ENCODE data around the gene PRPF8. TPM values are rescaled to one million over a fixed set of nuclear protein-coding genes. Genes with fewer than 3 reads are reported as not detected.

Gene PRPF8
- total RNA-seq, 1 experiment from 2014 or later = 117 TPM

GRCh38 chr17:1627982-1628855, 56.4 kb downstream of the PRPF8 start, which contains the start of gene SLC43A2:
Gene SLC43A2 (minus strand): TSS chr17:1628834. CDS start chr17:1627874, 960 bp downstream.
- peak; percentile 66 for DNase-seq (ENCODE audit: low read depth)

GRCh38 chr17:1627182-1627981, 57.3 kb downstream of the PRPF8 start:
- no peak for DNase-seq (ENCODE audit: low read depth)

DNA sequence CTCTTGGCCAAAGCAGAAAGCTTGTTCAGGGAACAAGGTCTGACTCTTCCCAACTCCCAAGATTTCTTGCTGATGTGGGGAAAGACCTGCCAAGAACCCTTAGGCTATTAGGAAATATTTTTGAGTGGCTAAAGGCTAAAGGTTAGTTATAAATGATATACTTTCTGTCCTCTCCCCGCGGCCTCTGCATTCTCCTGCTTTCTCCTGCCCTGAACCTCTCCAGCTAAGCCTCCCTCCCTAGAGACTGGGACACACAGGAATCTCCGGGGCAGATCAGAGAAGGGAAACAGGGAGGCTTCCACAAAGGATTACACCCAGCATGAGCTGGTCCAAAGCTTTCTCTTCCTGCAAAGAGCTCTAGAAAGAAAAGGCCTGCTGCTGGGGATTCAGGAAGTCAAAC, 58.3 kb downstream of the PRPF8 start:
- DNase-seq (ENCODE audit: low read depth) = no peak

GRCh38 chr17:1625581-1625980, 59.1 kb downstream of the PRPF8 start:
- no peak for DNase-seq (ENCODE audit: low read depth)

DNA sequence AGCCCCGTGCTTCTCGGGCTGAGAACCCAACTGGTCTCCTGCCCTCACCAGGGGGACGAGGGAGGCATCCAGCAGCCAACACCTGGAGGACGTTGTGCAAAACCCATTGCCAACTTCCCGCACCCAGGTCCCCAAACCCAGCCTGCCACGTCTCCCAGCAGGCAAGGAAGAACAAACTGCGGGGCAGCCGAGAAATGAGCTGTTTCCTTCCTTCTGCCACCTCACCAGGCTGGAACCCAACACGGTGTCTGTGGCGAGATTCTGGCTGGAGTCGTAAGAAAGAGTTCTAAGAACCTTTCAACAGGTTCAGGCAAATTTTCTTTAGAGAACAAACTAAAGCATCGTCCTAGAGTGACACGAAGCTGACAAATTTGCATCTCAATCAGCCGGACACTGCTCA, 59.6 kb downstream of the PRPF8 start:
- DNase-seq (ENCODE audit: low read depth) = no peak

GRCh38 chr17:1624650-1625049, 60.0 kb downstream of the PRPF8 start:
- DNase-seq (ENCODE audit: low read depth) = no peak

DNA sequence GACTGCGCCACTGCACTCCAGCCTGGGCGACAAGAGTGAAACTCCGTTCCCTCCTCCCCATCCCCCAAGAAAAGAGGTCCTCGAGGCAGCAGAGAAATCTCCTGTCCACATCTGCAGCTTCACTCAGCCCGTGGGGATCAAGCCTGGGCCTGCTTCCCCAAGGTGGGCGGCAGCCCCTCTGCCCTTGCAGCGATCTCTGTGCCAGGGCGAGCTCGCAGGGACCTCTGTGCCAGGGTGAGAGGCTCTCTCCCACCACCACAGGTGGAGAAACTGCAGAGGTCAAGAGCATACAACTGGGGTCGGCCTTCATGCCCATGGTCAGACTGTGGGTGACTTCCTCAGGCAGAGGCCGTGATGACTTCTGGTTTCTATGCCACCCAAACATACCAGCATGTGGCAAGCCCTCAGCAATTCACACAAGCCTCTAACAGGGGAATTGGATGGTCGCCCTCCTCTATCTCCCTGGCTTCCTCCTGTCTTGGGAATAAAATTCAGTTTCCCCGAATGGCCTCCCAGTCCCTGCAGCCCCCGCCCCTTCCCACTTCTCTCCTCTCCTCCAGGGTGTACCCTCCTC, 61.5 kb downstream of the PRPF8 start:
- DNase-seq (ENCODE audit: low read depth) = no peak

DNA sequence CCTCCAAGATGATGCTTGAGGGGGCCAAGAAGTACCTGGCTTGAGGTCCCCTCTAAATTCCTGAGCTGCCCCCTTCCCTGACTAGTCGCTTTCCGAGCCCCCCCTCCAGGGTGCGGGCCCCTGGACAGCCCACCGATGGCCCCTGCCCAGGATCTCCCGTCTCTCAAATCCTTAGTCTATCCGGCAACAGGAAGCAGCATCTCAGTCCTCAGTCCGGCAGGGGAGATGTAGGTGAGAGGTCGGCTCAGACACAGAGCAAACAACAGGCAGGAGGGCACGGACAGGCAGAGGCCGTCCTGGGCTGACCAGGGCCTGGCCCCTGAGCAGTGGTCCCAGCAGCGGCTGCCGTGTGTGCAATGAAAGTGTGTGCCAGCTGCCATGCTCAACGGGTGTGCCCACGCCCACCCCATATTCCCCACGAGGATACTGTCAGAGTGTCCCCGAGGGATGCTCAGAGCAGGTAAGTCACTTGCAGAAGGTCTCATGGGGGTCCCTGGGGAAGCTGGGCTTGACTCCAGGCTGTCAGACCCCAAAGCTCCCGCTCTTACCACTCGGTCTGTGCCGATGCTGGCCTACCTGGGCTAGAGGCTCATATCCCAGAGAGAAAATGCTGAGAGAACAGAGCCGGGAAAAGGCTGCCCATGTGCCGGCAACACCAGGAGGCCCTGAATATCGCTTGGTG, 63.3 kb downstream of the PRPF8 start:
- no peak for DNase-seq (ENCODE audit: low read depth)

DNA sequence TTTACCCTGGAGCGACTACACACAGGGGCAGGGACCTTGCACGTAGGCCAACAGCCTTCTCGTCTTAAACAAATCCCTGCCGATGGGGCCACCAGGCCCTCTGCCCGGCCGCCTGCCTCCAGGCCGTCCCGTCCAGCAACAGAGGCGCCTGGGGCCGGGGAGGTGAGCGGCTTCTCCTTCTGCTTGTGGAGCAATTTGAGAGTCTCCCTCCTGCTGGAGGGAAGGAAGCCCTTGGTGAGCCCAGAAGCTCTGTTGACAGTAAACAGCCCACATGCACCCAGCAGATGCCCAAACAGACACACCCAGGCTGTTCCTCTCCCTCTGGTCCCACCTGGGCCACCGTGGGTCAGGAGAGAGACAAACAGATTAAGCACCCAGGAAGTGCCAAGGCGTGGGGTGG, 64.2 kb downstream of the PRPF8 start:
- DNase-seq (ENCODE audit: low read depth) = no peak

DNA sequence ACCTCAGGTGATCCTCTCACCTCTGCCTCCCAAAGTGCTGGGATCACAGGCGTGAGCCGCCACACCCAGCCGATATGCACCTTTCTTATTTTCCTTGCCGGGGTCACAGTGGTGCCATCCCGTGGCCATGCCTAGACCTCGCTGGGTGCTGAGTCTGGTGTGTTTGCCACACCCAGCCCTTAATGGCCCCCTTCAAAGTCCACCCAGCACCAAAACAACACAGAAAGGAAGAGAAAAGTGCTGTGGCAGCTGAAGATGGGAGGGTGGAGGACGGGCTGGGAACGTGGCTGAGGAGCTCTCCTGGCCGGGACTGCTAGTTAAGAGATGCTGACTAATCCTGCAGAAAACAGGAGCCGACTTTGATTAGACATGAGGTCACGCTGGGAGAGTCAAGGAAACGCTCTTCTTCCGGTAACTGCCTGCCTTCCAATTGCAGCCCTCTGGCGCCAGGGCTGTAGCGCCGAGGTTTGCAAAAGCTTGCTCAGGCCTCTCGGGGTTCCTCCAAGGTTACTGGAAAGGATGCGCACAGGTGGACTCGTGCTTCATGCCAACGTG, 67.0 kb downstream of the PRPF8 start:
- DNase-seq (ENCODE audit: low read depth) = peak; percentile 90

- DNase-seq (ENCODE audit: low read depth) = no peak
These were observed 68.6 kb downstream of the PRPF8 start for GRCh38 chr17:1616101-1616500.

GRCh38 chr17:1612400-1612799, 72.3 kb downstream of the PRPF8 start:
- DNase-seq (ENCODE audit: low read depth) = no peak

DNA sequence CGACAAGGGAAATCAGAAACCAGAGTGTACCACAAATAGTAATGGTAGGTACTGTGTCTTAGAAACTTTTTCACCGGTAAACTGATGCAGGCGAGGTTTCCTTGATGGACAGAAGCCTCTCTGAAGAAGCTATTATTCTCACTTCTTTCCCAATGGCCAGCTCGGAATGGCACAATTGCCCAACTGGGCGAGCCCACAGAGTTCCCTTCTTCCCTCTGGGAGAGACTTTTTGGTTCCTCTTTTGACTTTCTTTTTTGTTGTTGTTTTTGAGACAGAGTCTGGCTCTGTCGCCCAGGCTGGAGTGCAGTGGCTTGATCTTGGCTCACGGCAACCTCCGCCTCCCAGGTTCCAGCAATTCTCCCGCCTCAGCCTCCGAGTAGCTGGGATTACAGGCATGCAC, 73.0 kb downstream of the PRPF8 start:
- no peak for DNase-seq (ENCODE audit: low read depth)

- no peak for DNase-seq (ENCODE audit: low read depth)
These were observed 76.0 kb downstream of the PRPF8 start for GRCh38 chr17:1608676-1609075.

GRCh38 chr17:1607971-1608320, 76.7 kb downstream of the PRPF8 start:
- DNase-seq (ENCODE audit: low read depth) = no peak

- DNase-seq (ENCODE audit: low read depth) = no peak
These were observed 78.2 kb downstream of the PRPF8 start for GRCh38 chr17:1606352-1606985.

- no peak for DNase-seq (ENCODE audit: low read depth)
These were observed 78.9 kb downstream of the PRPF8 start for GRCh38 chr17:1605681-1606351.

DNA sequence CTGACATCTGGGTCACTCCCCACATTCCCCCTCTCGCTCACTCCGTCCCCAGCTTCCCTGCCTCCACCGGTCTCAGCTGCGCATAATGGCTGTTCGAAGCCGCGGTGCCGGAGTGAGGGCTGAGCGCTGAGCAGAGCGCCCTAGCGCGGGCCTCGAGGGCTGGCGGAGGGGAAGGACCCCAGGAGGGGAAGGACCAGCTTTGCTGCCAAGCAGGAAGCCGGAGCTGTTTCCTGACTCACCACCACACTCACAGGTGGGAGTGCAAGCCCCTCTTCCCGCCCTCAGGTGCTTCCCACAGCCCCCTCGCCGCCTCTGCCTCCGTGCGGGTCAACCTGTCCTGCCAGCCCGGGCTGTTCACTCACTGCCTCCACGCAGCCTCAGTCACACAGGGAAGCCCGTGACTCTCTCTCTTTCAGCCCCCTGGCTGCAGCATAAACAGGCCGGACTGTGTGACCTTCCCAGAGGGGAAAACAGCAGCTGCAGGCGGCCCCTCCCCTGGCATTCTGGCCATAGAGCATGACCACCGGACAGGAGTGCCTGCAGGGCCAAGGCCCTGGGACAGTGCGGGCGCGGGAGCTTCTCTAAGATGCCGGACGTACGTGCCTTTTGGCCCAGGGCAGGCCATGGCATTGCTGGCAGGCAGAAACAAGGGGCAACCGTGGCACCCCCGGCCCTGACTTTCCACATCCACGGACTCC, 79.7 kb downstream of the PRPF8 start:
- no peak for DNase-seq (ENCODE audit: low read depth)

GRCh38 chr17:1601571-1601970, 83.1 kb downstream of the PRPF8 start:
- DNase-seq (ENCODE audit: low read depth) = no peak
